A549 (cell line): ENCODE measurements around the gene ATP4A. TPM values are rescaled to one million over a fixed set of nuclear protein-coding genes. Genes with fewer than 3 reads are reported as not detected.
"Not testable (repeated sequence)": the region's sequence is repeated elsewhere in the genome, so short reads cannot be mapped to it uniquely, and the experiment has no call there.

Source experiments
- ATAC-seq, 2 experiments: fragments of 200-7000 bp in 1 of 2; fragments of >200 bp in 1 of 2; cut with Nextera tagmentation in 1 of 2; cut with Tn5 transposase in 1 of 2; 3 replicates each; pipeline versions ENCODE4 v1.8.0 to v1.9.1; 2018 to 2020; ENCODE audit warnings: mild to moderate bottlenecking in 1 of 2, moderate library complexity in 1 of 2
- CTCF ChIA-PET: fragments of 300-600 bp; sonication (Branson Sonifier 250); formaldehyde crosslinking; extraction: SDS; loops from one replicate; lab custom pipeline; 2021; ENCODE audit warnings: antibody characterized with exemption, inconsistent platforms; lab: Yijun Ruan, JAX
- POLR2A ChIA-PET: fragments of 350-600 bp; formaldehyde crosslinking; extraction: SDS; loops from one replicate; lab custom pipeline; 2021; ENCODE audit warnings: antibody characterized with exemption, inconsistent platforms; lab: Yijun Ruan, JAX
- DNase-seq, 2 experiments: peaks; one replicate each; pipeline versions ENCODE4 v3.0.0 to v3.0.0-alpha.2; 2011 to 2016; ENCODE audit warnings: low read depth in 1 of 2, low spot score in 1 of 2
- FAIRE-seq: peaks from 2 replicates; lab custom pipeline; 2011; peaks lifted over from hg19 to GRCh38; lab: Jason Lieb, UNC
- H3K27ac ChIP-seq, 2 experiments: fragments of >200 bp; sonication (Bioruptor Twin); formaldehyde crosslinking; 3 replicates each; pipeline ENCODE4 v1.5.1; 2016 to 2017
- H3K4me1 ChIP-seq: fragments of >200 bp; sonication (Bioruptor Twin); formaldehyde crosslinking; 3 replicates; pipeline ENCODE4 v1.6.1; 2016
- H3K4me2 ChIP-seq: fragments of >200 bp; sonication (Bioruptor Twin); formaldehyde crosslinking; 3 replicates; pipeline ENCODE4 v1.6.1; 2016
- H3K4me3 ChIP-seq: fragments of >200 bp; sonication (Bioruptor Twin); formaldehyde crosslinking; 3 replicates; pipeline ENCODE4 v1.5.1; 2016
- H3K9me3 ChIP-seq: fragments of >200 bp; sonication (Bioruptor Twin); formaldehyde crosslinking; 3 replicates; pipeline ENCODE4 v1.6.1; 2016
- CBX8 ChIP-seq: fragments of 200-600 bp; sonication (generic); IDR thresholded peaks from 2 replicates; pipeline ENCODE4 v1.6.1; 2016
- CEBPB ChIP-seq, 2 experiments: fragments of >200 bp in 1 of 2; sonication (Bioruptor Twin) in 1 of 2; formaldehyde crosslinking in 1 of 2; IDR thresholded peaks; 2 replicates each; pipeline ENCODE4 v1.6.1; 2012 to 2016
- EHF ChIP-seq: fragments of 250-450 bp; sonication (Bioruptor Pico); IDR thresholded peaks from 2 replicates; pipeline ENCODE4 v1.5.0; 2020; ENCODE audit warnings: mild to moderate bottlenecking
- EP300 ChIP-seq, 2 experiments: fragments of >200 bp; sonication (Bioruptor Twin); formaldehyde crosslinking; IDR thresholded peaks; 2 replicates in 1 of 2; 3 replicates in 1 of 2; pipeline ENCODE4 v1.6.1; 2016 to 2017
- FOSL2 ChIP-seq, 2 experiments: fragments of 450-650 bp in 1 of 2; fragments of >200 bp in 1 of 2; sonication (Bioruptor Twin) in 1 of 2; formaldehyde crosslinking; IDR thresholded peaks; 2 replicates each; pipeline versions ENCODE4 v1.5.0 to v1.6.1; 2016 to 2020; ENCODE audit warnings: mild to moderate bottlenecking in 1 of 2, moderate library complexity in 1 of 2
- GATA3 ChIP-seq: IDR thresholded peaks from 2 replicates; pipeline ENCODE4 v1.6.1; 2012; ENCODE audit warnings: borderline replicate concordance
- HDAC2 ChIP-seq: fragments of 200-600 bp; sonication (generic); IDR thresholded peaks from 2 replicates; pipeline ENCODE4 v1.6.1; 2016
- HEYL ChIP-seq: fragments of 250-450 bp; sonication (Bioruptor Pico); IDR thresholded peaks from 2 replicates; pipeline ENCODE4 v1.8.0; 2021; ENCODE audit warnings: mild to moderate bottlenecking, moderate library complexity
- HOXB5 ChIP-seq: fragments of 250-450 bp; sonication (Bioruptor Pico); IDR thresholded peaks from 2 replicates; pipeline ENCODE4 v1.5.0; 2020; ENCODE audit warnings: mild to moderate bottlenecking, moderate library complexity
- JUN ChIP-seq, 2 experiments: fragments of >200 bp; sonication (Bioruptor Twin); formaldehyde crosslinking; IDR thresholded peaks; 2 replicates in 1 of 2; 3 replicates in 1 of 2; pipeline ENCODE4 v1.6.1; 2016 to 2017
- JUNB ChIP-seq: fragments of >200 bp; sonication (Bioruptor Twin); formaldehyde crosslinking; IDR thresholded peaks from 2 replicates; pipeline ENCODE4 v1.6.1; 2016
- KDM1A ChIP-seq: fragments of 200-600 bp; sonication (generic); IDR thresholded peaks from 2 replicates; pipeline ENCODE4 v1.6.1; 2016; ENCODE audit warnings: low read depth, mild to moderate bottlenecking
- KDM5A ChIP-seq: fragments of 200-600 bp; sonication (generic); IDR thresholded peaks from 2 replicates; pipeline ENCODE4 v1.6.1; 2016; ENCODE audit warnings: antibody characterized with exemption, mild to moderate bottlenecking
- MAZ ChIP-seq: fragments of 150-350 bp; IDR thresholded peaks from 2 replicates; pipeline ENCODE4 v1.6.1; 2014; ENCODE audit warnings: antibody characterized with exemption, low read depth, low read length, borderline replicate concordance
- NPAS2 ChIP-seq: fragments of 250-450 bp; sonication (Bioruptor Pico); IDR thresholded peaks from 2 replicates; pipeline ENCODE4 v1.8.0; 2022; ENCODE audit warnings: mild to moderate bottlenecking, moderate library complexity, borderline replicate concordance
- NR3C1 ChIP-seq: fragments of >200 bp; sonication (Bioruptor Twin); formaldehyde crosslinking; IDR thresholded peaks from 3 replicates; pipeline ENCODE4 v1.6.1; 2017
- PHF8 ChIP-seq: fragments of 200-600 bp; sonication (generic); IDR thresholded peaks from 2 replicates; pipeline ENCODE4 v1.6.1; 2016; ENCODE audit warnings: low read depth, mild to moderate bottlenecking, antibody characterized with exemption, moderate library complexity, borderline replicate concordance
- POLR2A ChIP-seq: IDR thresholded peaks from 2 replicates; pipeline ENCODE4 v1.6.1; 2012; ENCODE audit warnings: mild to moderate bottlenecking, low read length
- POLR2AphosphoS2 ChIP-seq: conservative IDR thresholded peaks from 2 replicates; pipeline ENCODE4 v1.6.1; 2012; ENCODE audit warnings: low read length, improper control_type of control experiment, inconsistent platforms
- RAD21 ChIP-seq, 2 experiments: fragments of >200 bp in 1 of 2; sonication (Bioruptor Twin) in 1 of 2; formaldehyde crosslinking in 1 of 2; IDR thresholded peaks in 1 of 2; conservative IDR thresholded peaks in 1 of 2; 2 replicates in 1 of 2; 3 replicates in 1 of 2; pipeline ENCODE4 v1.6.1; 2012 to 2018; ENCODE audit warnings: inconsistent platforms in 1 of 2
- RCOR1 ChIP-seq: fragments of 150-350 bp; IDR thresholded peaks from 2 replicates; pipeline ENCODE4 v1.6.1; 2014; ENCODE audit warnings: antibody characterized with exemption, low read length, low read depth
- RNF2 ChIP-seq: fragments of 200-600 bp; sonication (generic); IDR thresholded peaks from 2 replicates; pipeline ENCODE4 v1.6.1; 2016; ENCODE audit warnings: low read depth, mild to moderate bottlenecking, antibody characterized with exemption, moderate library complexity, borderline replicate concordance
- SMC3 ChIP-seq: fragments of >200 bp; sonication (Bioruptor Twin); formaldehyde crosslinking; IDR thresholded peaks from 3 replicates; pipeline ENCODE4 v1.6.1; 2018; ENCODE audit warnings: inconsistent platforms
- TFCP2L1 ChIP-seq: fragments of 250-450 bp; sonication (Bioruptor Pico); IDR thresholded peaks from 2 replicates; pipeline ENCODE4 v1.5.0; 2021; ENCODE audit warnings: mild to moderate bottlenecking
- USF2 ChIP-seq: fragments of 450-650 bp; IDR thresholded peaks from 2 replicates; pipeline ENCODE4 v1.6.1; 2014; ENCODE audit warnings: antibody characterized with exemption
- ZC3H11A ChIP-seq: fragments of 450-650 bp; IDR thresholded peaks from 2 replicates; pipeline ENCODE4 v1.6.1; 2014; ENCODE audit warnings: antibody characterized with exemption, mild to moderate bottlenecking
- ZFP36 ChIP-seq: fragments of 450-650 bp; IDR thresholded peaks from 2 replicates; pipeline ENCODE4 v1.6.1; 2014; ENCODE audit warnings: borderline replicate concordance; ENCODE audit not compliant: partially characterized antibody
- ZSCAN20 ChIP-seq: fragments of 250-450 bp; sonication (Bioruptor Pico); IDR thresholded peaks from 2 replicates; pipeline ENCODE4 v1.8.0; 2022; ENCODE audit warnings: mild to moderate bottlenecking, moderate library complexity
- WGBS: methylation state at CpG from one replicate; pipeline ENCODE4 v1.1.6; 2017; ENCODE audit errors: missing lambda C conversion rate; 5-methylcytosine and 5-hydroxymethylcytosine counted together
- polyA plus RNA-seq, 4 experiments: library from polyadenylated mRNA; depleted of rRNA in 3 of 4; stranded (reverse); fragments of >200 nt; fragmentation: RNase III in 1 of 4; extraction: RNeasy Plus Mini Kit Qiagen cat#74134 plus additional on column Dnase treatment in 1 of 4; gene quantifications; 2 replicates in 3 of 4; 3 replicates in 1 of 4; pipeline ENCODE4 v1.2.3, GENCODE V29; 2011 to 2017
- TF ChIP-seq, protein P1 (sequence below): IDR thresholded peaks from 2 replicates; pipeline ENCODE4 v1.6.1; 2012
- TF ChIP-seq, protein P2 (sequence below): fragments of 250-450 bp; sonication (Bioruptor Pico); IDR thresholded peaks from 2 replicates; pipeline ENCODE4 v1.5.0; 2020; ENCODE audit warnings: low read depth, mild to moderate bottlenecking, moderate library complexity

Gene ATP4A
- polyA plus RNA-seq, 2 of the 4 experiments (the other 2 are of a cell fraction): not detected

DNA sequence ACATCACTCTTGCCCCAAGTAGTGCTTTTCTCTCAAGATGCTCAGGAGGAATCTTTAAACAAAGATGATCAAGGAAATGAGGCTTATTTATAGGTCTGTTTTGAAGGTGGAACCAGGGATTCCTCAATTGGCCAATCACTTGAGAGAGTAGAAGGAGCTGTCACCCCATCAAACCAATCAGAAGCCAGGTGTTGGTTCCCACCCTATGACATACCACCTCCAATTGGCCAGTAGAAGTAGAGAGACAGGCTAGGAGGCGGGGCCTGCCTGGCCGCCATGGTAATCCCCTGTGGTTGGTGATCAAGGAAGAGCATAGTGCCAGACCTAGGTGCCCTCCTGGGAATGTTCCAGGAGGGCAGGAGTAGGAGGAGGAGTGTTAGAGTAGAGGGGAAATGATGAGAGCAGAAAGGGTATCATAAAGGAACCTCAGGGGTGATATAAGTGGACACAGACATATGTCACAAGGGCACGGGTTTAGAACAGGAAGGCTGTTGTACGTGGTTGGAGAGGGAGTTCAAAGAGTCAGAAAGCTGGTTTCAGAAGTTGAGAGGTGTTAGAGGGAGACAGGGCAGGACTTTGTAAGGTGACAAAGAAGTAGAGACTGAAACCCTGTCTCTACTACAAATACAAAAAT is 33.0 kb upstream of the ATP4A start:
- ATAC-seq (peak; percentile 77 to 89; a peak in 5 of 6 replicates), DNase-seq (peak; percentile 73 to 82), FAIRE-seq (peak; percentile 77)
- Histone ChIP-seq H3K4me3 (no peak overlapping the region), H3K9me3 (no peaks in the 10 kb centered on the region), H3K4me1 (no peaks in the 10 kb centered on the region), H3K4me2 (no peak overlapping the region), H3K27ac (no peak overlapping the region)
- CTCF ChIA-PET: interaction anchor here (0.6 to 2.7 kb wide), 7 partner anchors 9 to 86 kb away, joined by 3 to 11 read pairs (median 5); partner anchors contain the start of gene PMIS2
- TF ChIP-seq RAD21 (conservative IDR thresholded peaks at IDR 0.05 in 1 of 2, IDR thresholded peaks at IDR 0.05 in 1 of 2) (no peak), USF2 (no peak), JUNB (no peak), RCOR1 (no peak), SMC3 (no peak), GATA3 (no peak), KDM5A (no peak), ZC3H11A (no peak), KDM1A (no peak), TFCP2L1 (no peak), PHF8 (no peak), JUN (IDR thresholded peaks at IDR 0.05) (no peak), NPAS2 (CRISPR knock-in tag) (no peak), CBX8 (no peak), ZFP36 (no peak), HOXB5 (CRISPR knock-in tag) (no peak), RNF2 (no peak)
- TF ChIP-seq, protein P1, sequence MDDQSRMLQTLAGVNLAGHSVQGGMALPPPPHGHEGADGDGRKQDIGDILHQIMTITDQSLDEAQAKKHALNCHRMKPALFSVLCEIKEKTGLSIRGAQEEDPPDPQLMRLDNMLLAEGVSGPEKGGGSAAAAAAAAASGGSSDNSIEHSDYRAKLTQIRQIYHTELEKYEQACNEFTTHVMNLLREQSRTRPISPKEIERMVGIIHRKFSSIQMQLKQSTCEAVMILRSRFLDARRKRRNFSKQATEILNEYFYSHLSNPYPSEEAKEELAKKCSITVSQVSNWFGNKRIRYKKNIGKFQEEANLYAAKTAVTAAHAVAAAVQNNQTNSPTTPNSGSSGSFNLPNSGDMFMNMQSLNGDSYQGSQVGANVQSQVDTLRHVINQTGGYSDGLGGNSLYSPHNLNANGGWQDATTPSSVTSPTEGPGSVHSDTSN: no peak
- TF ChIP-seq, protein P2, sequence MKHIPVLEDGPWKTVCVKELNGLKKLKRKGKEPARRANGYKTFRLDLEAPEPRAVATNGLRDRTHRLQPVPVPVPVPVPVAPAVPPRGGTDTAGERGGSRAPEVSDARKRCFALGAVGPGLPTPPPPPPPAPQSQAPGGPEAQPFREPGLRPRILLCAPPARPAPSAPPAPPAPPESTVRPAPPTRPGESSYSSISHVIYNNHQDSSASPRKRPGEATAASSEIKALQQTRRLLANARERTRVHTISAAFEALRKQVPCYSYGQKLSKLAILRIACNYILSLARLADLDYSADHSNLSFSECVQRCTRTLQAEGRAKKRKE (CRISPR knock-in tag): no peak
- POLR2A ChIA-PET: no interaction called here
- WGBS: 40% methylated on average over 4 of the region's 4 CpGs

DNA sequence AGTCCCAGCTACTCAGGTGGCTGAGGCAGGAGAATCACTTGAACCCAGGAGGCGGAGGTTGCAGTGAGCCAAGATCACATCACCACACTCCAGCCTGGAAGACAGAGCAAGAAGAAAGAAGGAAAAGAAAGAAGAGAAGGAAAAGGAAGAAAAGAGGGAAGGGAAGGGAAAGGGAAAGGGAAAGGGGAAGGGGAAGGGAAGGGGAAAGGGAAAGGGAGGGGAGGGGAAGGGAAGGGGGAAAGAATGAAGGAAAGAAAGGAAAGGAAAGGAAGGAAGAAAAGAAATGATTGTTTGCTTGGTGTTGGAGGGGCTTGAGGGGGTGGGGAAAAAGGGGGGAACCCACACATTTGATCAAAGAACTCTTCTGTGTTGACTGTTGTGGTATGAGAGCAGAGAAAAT is 32.5 kb upstream of the ATP4A start:
- Histone ChIP-seq H3K4me3 (no peak overlapping the region), H3K4me1 (no peaks in the 10 kb centered on the region), H3K4me2 (no peak overlapping the region), H3K9me3 (no peaks in the 10 kb centered on the region), H3K27ac (no peak overlapping the region)
- 96% methylated on average over 1 of the region's 1 CpG for WGBS
- DNase-seq (no peak), FAIRE-seq (no peak), ATAC-seq (no peak)
- ChIA-PET CTCF (interaction anchor here (1.6 to 1.8 kb wide), 2 partner anchors 21 to 85 kb away, joined by 4 to 6 read pairs; no protein-coding TSS in a partner anchor), POLR2A (no interaction called here)
- TF ChIP-seq EHF (CRISPR knock-in tag) (no peak), NPAS2 (CRISPR knock-in tag) (no peak), NR3C1 (no peak), MAZ (no peak), POLR2A (no peak), HDAC2 (no peak), HEYL (CRISPR knock-in tag) (no peak), ZSCAN20 (no peak), EP300 (IDR thresholded peaks at IDR 0.05) (no peak), CEBPB (IDR thresholded peaks at IDR 0.05) (no peak), POLR2AphosphoS2 (no peak), FOSL2 (IDR thresholded peaks at IDR 0.05) (no peak), FOSL2 (CRISPR knock-in tag; IDR thresholded peaks at IDR 0.05) (no peak)

DNA sequence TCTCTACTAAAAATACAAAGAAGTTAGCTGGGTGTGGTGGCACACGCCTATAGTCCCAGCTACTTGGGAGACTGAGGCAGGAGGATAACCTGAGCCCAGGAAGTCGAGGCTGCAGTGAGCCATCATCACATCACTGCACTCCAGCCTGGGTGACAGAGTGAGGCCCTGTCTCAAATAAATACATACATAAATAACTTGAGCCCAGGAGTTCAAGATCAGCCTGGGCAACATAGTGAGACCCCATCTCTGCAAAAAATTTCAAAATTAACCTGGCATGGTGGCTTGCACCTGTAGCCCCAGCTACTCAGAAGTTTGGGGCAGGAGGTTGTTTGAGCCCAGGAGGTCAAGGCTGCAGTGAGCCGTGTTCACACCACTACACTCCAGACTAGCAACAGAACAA is 31.6 kb upstream of the ATP4A start:
- H3K27ac ChIP-seq, H3K9me3 ChIP-seq, H3K4me3 ChIP-seq, ATAC-seq, H3K4me1 ChIP-seq, FAIRE-seq, DNase-seq, H3K4me2 ChIP-seq, POLR2A ChIA-PET: not testable (repeated sequence)
- WGBS: 49% methylated on average over 3 of the region's 3 CpGs
- CTCF ChIA-PET: interaction anchor here (0.6 to 0.8 kb wide), 2 partner anchors 11 to 231 kb away, joined by 3 read pairs; no protein-coding TSS in a partner anchor
